K562 (cell line): ENCODE results near the gene WASF2. TPM values are rescaled to one million over a fixed set of nuclear protein-coding genes. Genes with fewer than 3 reads are reported as not detected.

Source experiments
- DACH1 ChIP-seq: fragments of 450-650 bp; IDR thresholded peaks from 2 replicates; pipeline ENCODE4 v1.6.1; 2018; ENCODE audit not compliant: partially characterized antibody
- ERF ChIP-seq: fragments of 450-650 bp; formaldehyde crosslinking; IDR thresholded peaks from 2 replicates; pipeline ENCODE4 v1.4.0; 2020; ENCODE audit warnings: mild to moderate bottlenecking, mixed read lengths
- ETV1 ChIP-seq: fragments of 450-650 bp; conservative IDR thresholded peaks from 2 replicates; pipeline ENCODE4 v1.6.1; 2016; ENCODE audit warnings: missing genetic modification characterization, control low read depth, low read depth, missing compliant biosample characterization
- FIP1L1 ChIP-seq: fragments of 200-400 bp; formaldehyde crosslinking; IDR thresholded peaks from 2 replicates; pipeline ENCODE4 v1.6.1; 2018; ENCODE audit warnings: mild to moderate bottlenecking, low read depth, low read length; ENCODE audit not compliant: poor library complexity, severe bottlenecking
- KDM1A ChIP-seq, 2 experiments: fragments of 450-650 bp; IDR thresholded peaks; 2 replicates each; pipeline ENCODE4 v1.6.1; 2016; ENCODE audit warnings: mild to moderate bottlenecking in 2 of 2
- MTF1 ChIP-seq: fragments of 250-450 bp; sonication (Bioruptor Pico); IDR thresholded peaks from 2 replicates; pipeline ENCODE4 v1.9.0; 2021; ENCODE audit warnings: moderate library complexity, mild to moderate bottlenecking, inconsistent platforms, borderline replicate concordance
- POLR2AphosphoS2 ChIP-seq: IDR thresholded peaks from 2 replicates; pipeline ENCODE4 v1.6.1; 2012; ENCODE audit warnings: low read length, improper control_type of control experiment
- POLR2G ChIP-seq: fragments of 200-400 bp; formaldehyde crosslinking; IDR thresholded peaks from 2 replicates; pipeline ENCODE4 v1.6.1; 2017; ENCODE audit warnings: low read depth, mild to moderate bottlenecking, antibody characterized with exemption, low read length, moderate library complexity
- PURB ChIP-seq: sonication (generic); formaldehyde crosslinking; IDR thresholded peaks from 2 replicates; pipeline ENCODE4 v1.9.0; 2021; ENCODE audit warnings: low read depth, mild to moderate bottlenecking, missing genetic modification reagents
- RAD21 ChIP-seq, 2 experiments: fragments of 250-450 bp in 1 of 2; fragments of 450-650 bp in 1 of 2; sonication (Bioruptor Pico) in 1 of 2; formaldehyde crosslinking in 1 of 2; IDR thresholded peaks in 1 of 2; conservative IDR thresholded peaks in 1 of 2; 2 replicates each; pipeline versions ENCODE4 v1.4.0 to v1.8.0; 2020 to 2022; ENCODE audit warnings: mild to moderate bottlenecking in 2 of 2, moderate library complexity in 1 of 2
- RBBP5 ChIP-seq: fragments of 200-600 bp; sonication (generic); IDR thresholded peaks from 2 replicates; pipeline ENCODE4 v1.6.1; 2012; ENCODE audit warnings: borderline replicate concordance, mild to moderate bottlenecking, low read length, control low read depth, inconsistent platforms; ENCODE audit not compliant: insufficient read depth, poor library complexity, severe bottlenecking
- RCOR1 ChIP-seq, 2 experiments: IDR thresholded peaks; 2 replicates each; pipeline ENCODE4 v1.6.1; 2012; ENCODE audit warnings: low read depth in 2 of 2, low read length in 2 of 2, borderline replicate concordance in 1 of 2, improper control_type of control experiment in 1 of 2
- SLC30A9 ChIP-seq: fragments of 250-450 bp; sonication (Bioruptor Pico); IDR thresholded peaks from 2 replicates; pipeline ENCODE4 v1.8.0; 2022; ENCODE audit warnings: mild to moderate bottlenecking, moderate library complexity
- SMAD1 ChIP-seq: fragments of 150-350 bp; IDR thresholded peaks from 2 replicates; pipeline ENCODE4 v1.6.1; 2014; ENCODE audit warnings: low read length, low read depth; ENCODE audit not compliant: partially characterized antibody
- SP2 ChIP-seq: IDR thresholded peaks from 2 replicates; pipeline ENCODE4 v1.6.1; 2011; ENCODE audit warnings: mild to moderate bottlenecking, low read depth, low read length, moderate library complexity; ENCODE audit not compliant: poor library complexity, severe bottlenecking; ENCODE audit errors: extremely low read depth
- SRSF3 ChIP-seq: fragments of 200-400 bp; formaldehyde crosslinking; IDR thresholded peaks from 2 replicates; pipeline ENCODE4 v1.6.1; 2016; ENCODE audit warnings: mild to moderate bottlenecking, low read length, moderate library complexity; ENCODE audit not compliant: insufficient read depth
- USF1 ChIP-seq: sonication (generic); formaldehyde crosslinking; IDR thresholded peaks from 2 replicates; pipeline ENCODE4 v1.9.0; 2022; ENCODE audit warnings: mild to moderate bottlenecking, missing genetic modification reagents
- ZBTB17 ChIP-seq: fragments of 450-650 bp; formaldehyde crosslinking; IDR thresholded peaks from 2 replicates; pipeline ENCODE4 v1.4.0; 2020; ENCODE audit warnings: mild to moderate bottlenecking
- ZBTB43 ChIP-seq: sonication (generic); formaldehyde crosslinking; IDR thresholded peaks from 2 replicates; pipeline ENCODE4 v1.8.0; 2023; ENCODE audit warnings: mild to moderate bottlenecking, missing genetic modification reagents
- ZNF134 ChIP-seq: fragments of 250-450 bp; sonication (Bioruptor Pico); conservative IDR thresholded peaks from 2 replicates; pipeline ENCODE4 v1.4.0; 2020
- ZNF780A ChIP-seq: fragments of 250-450 bp; sonication (Bioruptor Pico); IDR thresholded peaks from 2 replicates; pipeline ENCODE4 v1.5.0; 2021; ENCODE audit warnings: mild to moderate bottlenecking
- polyA plus RNA-seq, 8 experiments: library from polyadenylated mRNA; depleted of rRNA in 4 of 8; stranded (reverse) in 5 of 8; unstranded in 3 of 8; fragments of >200 nt; fragmentation: Nextera tagmentation in 2 of 8; fragmentation: Illumina TruSeq in 1 of 8; extraction: Ambion mirVana in 2 of 8; extraction: Trizol in 1 of 8; gene quantifications; 2 replicates each; pipeline versions ENCODE4 v1.2.1 to v1.2.3, GENCODE V29; 2011 to 2014; ENCODE audit warnings: inconsistent platforms in 1 of 8, missing spikeins in 1 of 8
- total RNA-seq, 7 experiments: library from RNA; depleted of rRNA in 6 of 7; stranded (reverse); fragments of >200 nt in 6 of 7; fragmentation: Illumina TruSeq in 2 of 7; extraction: Trizol in 2 of 7; gene quantifications; 2 replicates each; pipeline versions ENCODE4 v1.2.1 to v1.2.3, GENCODE V29; 2011 to 2021; ENCODE audit warnings: low replicate concordance in 1 of 7
- TF ChIP-seq, protein P1 (sequence below): sonication (generic); formaldehyde crosslinking; IDR thresholded peaks from 2 replicates; pipeline ENCODE4 v1.8.0; 2022; ENCODE audit warnings: mild to moderate bottlenecking, missing genetic modification reagents, borderline replicate concordance
- TF ChIP-seq, protein P2 (sequence below): IDR thresholded peaks from 2 replicates; pipeline ENCODE4 v1.6.1; 2011; ENCODE audit not compliant: insufficient read length; ENCODE audit errors: extremely low read depth

The WASF2 gene
- total and polyA plus RNA-seq, 9 of the 15 experiments (the other 6 are each of a cell fraction or from before 2014, with no cell fraction given): 8.2 to 163 (median 31.2) TPM

DNA sequence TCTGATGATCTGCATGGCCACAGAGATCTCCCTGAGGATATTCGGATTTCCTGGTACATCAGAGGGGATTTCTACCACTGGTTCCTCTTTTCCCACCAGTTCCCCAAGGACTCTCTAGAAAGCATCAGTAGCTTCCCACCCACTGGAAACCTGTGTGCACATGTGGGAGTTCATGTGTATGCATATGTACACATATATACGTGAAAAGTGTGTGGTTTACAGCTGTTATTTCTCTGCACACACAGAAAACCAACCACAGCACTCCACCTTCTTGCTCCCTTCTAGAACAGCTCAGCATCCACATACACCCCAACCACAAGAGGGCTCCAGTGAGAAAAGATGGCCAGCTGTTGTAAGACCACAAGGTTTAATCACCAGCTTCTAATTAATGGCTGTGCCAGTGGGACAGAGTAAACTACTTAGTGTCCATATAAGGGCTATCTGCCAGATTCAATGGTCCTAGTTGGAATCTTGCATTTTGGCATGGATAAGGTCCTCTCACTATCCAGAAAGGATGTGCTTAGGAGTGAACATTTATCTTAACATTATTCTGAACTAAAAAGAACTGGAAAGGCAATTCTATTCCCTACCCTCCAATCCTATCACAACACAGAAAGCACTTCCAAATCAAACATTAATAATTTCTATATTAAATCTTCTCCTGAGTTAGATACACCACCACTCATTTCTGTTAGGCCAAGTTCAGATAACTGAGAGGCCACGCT, 73.4 kb downstream of the WASF2 start (continued):
- TF ChIP-seq MTF1: no peak
- no peak for TF ChIP-seq RBBP5
- TF ChIP-seq RCOR1 (IDR thresholded peaks at IDR 0.05; ENCODE audit: borderline replicate concordance in 1 of 2, low read depth in 2 of 2, low read length in 2 of 2): 0 out of 4 replicates have a peak, but pooled peaks of 1 of the 2 experiments have one; percentile 39
- no peak for TF ChIP-seq SLC30A9 (CRISPR knock-in tag)
- TF ChIP-seq, protein P1, sequence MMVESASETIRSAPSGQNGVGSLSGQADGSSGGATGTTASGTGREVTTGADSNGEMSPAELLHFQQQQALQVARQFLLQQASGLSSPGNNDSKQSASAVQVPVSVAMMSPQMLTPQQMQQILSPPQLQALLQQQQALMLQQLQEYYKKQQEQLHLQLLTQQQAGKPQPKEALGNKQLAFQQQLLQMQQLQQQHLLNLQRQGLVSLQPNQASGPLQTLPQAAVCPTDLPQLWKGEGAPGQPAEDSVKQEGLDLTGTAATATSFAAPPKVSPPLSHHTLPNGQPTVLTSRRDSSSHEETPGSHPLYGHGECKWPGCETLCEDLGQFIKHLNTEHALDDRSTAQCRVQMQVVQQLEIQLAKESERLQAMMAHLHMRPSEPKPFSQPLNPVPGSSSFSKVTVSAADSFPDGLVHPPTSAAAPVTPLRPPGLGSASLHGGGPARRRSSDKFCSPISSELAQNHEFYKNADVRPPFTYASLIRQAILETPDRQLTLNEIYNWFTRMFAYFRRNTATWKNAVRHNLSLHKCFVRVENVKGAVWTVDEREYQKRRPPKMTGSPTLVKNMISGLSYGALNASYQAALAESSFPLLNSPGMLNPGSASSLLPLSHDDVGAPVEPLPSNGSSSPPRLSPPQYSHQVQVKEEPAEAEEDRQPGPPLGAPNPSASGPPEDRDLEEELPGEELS (CRISPR knock-in tag): no peak
- TF ChIP-seq, protein P2, sequence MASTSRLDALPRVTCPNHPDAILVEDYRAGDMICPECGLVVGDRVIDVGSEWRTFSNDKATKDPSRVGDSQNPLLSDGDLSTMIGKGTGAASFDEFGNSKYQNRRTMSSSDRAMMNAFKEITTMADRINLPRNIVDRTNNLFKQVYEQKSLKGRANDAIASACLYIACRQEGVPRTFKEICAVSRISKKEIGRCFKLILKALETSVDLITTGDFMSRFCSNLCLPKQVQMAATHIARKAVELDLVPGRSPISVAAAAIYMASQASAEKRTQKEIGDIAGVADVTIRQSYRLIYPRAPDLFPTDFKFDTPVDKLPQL: no peak
- no peak for TF ChIP-seq ZBTB43
- no peak for TF ChIP-seq SP2
- no peak for TF ChIP-seq FIP1L1
- peak; percentile 63 to 80 for TF ChIP-seq RAD21 (CRISPR knock-in tag; conservative IDR thresholded peaks at IDR 0.05 in 1 of 2, IDR thresholded peaks at IDR 0.05 in 1 of 2)
- TF ChIP-seq DACH1: peak; percentile 85
- no peak for TF ChIP-seq POLR2G
- TF ChIP-seq POLR2AphosphoS2: no peak
- TF ChIP-seq ERF (CRISPR knock-in tag): no peak
- TF ChIP-seq SRSF3: no peak
- no peak for TF ChIP-seq ZBTB17 (CRISPR knock-in tag)
- TF ChIP-seq ETV1 (tag): no peak
- TF ChIP-seq ZNF134: no peak
- peak; percentile 24 for TF ChIP-seq SMAD1
- no peak for TF ChIP-seq USF1
- 0 out of 4 replicates have a peak, but pooled peaks of 1 of the 2 experiments have one; percentile 13 for TF ChIP-seq KDM1A (IDR thresholded peaks at IDR 0.05)
- TF ChIP-seq ZNF780A (CRISPR knock-in tag): no peak
- TF ChIP-seq PURB: no peak
